ENCODE data around the gene RIMBP3C.
"Not testable (repeated sequence)": the region's sequence is repeated elsewhere in the genome, so short reads cannot be mapped to it uniquely, and the experiment has no call there.

Gene RIMBP3C

DNA sequence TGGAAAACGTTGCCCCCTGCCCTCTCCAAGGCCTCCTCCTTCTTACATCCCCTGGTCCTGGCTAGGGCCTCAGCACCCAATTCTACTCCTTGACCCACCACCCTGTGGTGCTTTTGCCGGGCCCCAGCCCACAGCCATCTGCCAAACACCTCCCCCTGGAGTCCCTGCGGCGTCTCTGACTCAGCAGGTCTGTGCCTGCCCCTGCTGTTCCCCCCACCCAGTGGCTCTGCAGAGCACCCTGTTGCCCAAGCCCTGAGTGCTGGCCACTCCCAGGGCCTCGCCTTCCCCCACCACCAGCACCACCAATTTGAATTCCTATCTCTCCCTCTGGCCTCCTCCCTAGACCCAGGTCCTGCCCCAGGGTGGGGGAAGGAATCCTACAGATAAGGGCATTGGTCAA, 19.7 kb downstream of the RIMBP3C start:
- DNase-seq (ENCODE audit: low spot score) = not testable (repeated sequence)

DNA sequence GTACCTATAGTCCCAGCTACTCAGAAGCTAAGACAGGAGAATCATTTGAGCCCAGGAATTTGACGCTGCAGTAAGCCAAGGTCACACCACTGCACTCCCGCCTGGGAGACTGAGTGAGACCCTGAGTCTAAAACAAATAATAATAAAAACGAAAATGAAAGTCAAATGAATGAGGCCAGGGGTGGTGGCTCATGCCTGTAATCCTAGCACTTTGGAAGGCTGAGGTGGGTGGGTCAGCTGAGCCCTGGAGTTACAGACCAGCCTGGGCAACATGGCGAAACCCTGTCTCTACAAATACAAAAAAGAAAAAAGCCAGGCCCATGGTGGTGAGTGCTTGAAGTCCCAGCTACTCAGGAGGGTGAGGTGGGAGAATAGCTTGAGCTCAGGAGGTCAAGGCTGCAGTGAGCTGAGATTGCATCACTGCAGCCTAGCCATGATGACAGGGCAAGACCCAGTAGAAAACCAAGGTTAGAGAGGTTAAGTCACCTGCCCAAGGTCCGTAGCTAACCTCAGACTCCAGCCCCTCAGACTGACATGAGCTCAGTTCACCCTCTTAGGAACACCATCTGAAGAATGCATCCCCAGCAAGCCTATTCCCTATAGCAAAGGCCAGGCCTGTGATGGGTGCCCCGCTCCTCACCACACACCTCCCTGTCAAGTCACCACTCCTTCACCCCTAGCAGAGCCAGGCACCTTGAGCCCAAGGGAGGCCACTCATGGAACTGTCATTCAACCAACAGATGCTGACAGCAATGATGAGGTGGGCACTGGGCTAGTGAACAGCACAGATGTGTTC, 24.4 kb downstream of the RIMBP3C start:
- not testable (repeated sequence) for DNase-seq (ENCODE audit: low spot score)

DNA sequence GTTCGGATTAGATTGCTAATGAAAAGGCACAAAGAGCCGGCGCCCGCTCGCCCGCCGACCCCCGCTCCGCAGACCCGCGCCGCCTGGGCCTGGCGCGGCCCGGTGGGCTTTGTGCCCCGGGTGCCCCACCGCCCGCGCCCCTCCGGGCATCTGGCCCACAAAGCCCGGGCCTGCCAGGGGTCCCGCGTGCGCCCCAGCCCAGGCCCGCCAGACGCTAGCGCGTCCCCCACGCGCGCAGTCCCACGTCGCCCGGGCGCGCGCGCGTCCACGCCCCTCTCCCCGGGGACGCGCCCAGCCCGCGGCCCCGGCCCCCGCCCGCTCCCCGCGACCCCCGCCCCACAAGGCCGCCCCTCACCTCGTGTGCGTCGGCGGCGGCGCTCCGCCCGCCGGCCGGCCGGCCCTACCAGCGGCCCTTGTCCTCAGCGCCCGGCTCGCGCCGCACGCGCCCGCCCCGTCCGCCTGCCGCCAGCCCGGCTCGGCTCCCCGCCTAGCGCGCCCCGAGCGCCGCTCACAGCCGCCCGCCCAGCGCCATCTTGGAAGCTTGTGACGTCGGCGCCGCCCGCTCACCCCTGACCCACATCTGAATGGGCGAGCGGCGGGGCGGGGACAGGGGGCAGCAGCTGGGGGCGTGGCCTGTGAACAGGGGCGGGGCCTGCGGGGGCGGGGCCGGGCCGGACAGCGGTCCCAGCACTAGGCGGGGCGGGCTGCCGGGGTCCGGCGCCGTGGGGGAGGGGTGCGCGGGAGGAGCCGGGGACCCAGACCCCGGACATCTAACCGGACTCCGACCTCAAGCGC, 34.1 kb downstream of the RIMBP3C start:
- not testable (repeated sequence) for DNase-seq (ENCODE audit: low spot score)

DNA sequence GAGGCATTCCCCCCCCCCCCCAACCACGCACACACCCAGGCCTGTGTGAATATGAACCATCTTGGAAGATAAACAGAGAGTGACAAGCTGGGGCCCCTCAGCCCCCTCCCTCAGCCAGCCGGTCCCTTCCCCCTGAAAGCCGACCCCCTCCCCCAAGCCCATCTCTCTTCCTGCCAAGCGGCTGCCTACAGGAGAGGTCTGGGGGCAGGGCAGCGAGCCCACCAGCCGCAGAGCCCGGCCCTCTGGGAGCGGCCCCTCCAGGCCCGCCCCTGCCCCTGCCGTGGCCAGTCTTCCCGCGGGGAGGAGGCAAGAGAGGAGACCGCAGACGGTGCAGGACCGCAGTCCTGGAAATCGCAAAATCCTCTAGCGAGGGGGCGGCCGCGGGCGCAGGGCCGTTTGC, 34.7 kb downstream of the RIMBP3C start:
- not testable (repeated sequence) for DNase-seq (ENCODE audit: low spot score)

DNA sequence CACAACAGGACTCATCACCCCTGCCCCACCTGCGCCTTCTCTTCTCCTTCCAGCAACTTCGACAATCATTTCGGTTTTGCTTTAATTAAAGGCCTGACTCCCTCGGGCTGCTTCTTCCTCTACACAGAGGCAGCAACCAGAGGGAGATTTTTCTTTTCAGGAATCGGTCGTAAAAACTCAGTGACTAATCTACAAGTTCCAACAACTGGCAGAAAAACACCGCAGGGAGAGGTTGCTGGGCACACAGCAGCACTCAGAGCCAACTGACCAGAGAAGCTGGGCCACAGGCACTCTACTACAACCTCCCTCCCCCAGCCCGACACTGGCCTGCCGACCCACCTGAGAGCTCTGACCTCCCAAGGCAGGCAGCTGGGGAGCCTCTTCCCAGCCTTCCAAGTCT, 36.0 kb downstream of the RIMBP3C start:
- not testable (repeated sequence) for DNase-seq (ENCODE audit: low spot score)

DNA sequence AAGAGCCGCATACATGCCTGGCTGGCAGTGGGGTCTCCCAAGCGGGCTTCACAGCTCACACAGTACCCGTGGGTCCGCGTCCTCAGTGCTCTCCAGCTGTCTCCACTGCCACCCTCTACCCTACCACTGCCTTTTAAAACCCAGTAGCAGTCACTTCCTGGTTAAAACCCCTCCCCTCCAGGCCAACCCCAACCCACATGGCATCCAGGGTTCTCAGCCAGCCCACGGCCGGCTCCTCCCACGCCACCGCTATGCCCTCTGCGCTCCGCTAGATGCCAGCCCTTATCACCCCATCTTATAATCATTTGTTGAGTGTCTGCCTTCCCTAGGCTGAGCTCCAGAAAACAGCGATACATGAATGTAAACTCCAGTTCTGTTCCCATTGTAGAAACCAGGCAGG, 37.1 kb downstream of the RIMBP3C start:
- DNase-seq (ENCODE audit: low spot score) = not testable (repeated sequence)

DNA sequence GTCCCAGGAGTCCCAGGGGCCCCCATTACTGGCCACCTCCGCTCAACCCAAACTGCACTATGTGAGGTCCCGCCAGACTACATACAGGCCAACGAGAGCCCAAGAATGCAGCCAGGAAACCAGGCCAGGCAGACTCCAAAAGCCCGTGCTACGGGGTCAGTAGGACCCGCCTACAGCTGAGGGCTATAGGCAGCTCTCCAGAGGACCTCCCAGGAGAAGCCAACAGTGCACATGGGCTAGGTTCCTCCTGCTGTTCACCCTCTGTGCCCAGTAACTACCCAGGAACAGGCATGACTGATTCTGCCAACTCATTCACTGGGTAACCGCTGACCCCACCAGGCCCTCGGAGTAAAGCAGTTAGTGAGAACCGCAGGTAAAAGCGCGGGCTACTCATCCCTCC, 39.2 kb downstream of the RIMBP3C start:
- not testable (repeated sequence) for DNase-seq (ENCODE audit: low spot score)

DNA sequence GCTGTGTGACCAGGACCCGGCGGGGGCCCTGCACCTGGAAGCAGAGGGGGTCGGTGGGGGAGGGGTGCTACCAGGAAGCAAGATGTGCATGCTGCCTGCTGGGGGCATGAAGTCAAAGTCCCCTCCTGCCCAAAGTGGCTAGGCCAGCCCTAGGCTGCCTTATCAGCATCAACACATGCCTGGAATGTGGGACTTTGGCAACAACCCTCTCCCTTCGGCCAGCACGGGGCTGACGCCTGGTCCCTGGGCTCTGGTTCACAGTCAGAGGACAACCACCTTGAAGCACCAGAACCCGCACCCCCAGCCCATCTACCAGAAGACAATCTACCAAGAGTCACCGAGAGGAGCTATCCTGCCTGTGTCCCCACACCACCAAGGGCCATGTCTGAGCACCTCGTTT, 40.9 kb downstream of the RIMBP3C start:
- not testable (repeated sequence) for DNase-seq (ENCODE audit: low spot score)

DNA sequence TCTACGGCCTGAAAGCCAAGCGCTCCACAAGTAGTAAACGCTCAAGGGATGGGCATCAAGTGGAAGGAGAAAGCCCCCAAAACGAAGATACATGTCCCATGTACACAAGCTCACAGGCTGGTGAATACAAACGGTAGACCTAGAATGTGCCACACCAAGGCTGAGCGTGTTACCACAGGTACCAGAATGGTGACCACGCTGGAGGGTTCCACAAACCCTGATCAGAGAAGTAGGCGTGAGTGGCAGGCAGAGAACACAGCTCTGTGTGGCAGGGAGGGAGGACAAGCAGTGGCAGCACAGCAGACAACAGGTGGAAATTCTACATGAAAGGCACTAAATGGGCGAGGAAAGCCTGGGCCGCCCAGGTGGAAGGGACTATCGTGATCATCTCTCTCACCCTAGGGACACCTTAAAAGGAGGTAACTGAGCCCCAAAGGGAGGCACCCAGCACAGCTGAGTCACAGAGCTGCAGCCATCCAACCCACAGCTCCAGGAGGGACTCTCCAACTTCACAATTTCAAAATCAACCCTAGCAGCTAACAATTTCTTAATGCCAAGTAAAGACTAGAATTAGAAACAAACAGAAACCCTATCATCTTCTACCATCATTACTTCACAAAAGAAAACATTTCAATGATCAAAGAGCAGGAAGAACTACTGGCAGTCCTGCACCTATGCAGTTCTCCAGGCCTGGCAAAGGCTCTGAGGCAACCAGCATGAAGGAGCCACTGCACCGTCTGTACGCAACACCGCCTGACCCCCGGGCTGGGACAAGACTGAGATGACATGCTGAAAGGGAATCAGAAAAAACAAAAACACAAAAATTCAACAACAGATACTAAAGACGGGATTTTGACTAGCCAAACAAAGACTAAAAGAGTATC, 51.4 kb downstream of the RIMBP3C start:
- DNase-seq (ENCODE audit: low spot score) = not testable (repeated sequence)

DNA sequence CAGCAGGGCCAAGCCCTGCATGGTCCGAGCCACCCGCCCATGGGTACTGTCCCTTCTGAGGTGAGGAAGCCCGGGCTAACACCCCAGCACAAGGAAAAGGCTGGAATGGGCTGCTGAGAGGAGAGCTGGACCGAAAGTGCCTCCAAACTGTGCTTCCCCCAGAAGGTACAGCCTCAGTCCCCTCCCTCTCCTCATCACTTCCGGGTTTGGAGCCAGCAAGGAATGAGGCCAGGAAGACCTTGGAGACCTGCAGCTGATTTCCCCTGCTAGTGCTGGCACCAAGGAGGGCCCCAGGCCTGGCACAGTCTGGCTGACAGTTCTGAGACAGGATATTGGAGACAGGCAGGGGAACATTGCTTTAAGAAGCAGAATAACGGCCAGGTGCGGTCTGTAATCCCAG, 52.8 kb downstream of the RIMBP3C start:
- not testable (repeated sequence) for DNase-seq (ENCODE audit: low spot score)

DNA sequence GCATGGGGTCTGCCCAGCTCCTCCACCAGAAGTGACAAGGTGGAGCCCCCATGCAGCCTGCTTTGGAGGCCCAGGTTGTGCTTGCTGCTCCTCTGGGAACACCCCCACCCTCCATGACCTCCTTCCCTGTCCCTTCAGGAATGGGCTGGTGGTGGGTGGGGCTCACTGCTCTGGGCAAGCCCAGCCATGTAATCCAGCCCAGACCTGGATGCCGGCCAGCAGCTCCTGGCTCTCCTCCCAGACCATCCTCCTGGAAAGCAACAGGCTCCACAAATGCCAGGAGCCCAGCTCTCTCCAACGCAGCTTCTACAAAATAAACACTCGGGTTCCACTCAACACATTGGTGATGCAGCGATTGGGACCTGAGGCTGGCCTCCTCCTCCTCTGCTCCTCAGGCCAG, 53.3 kb downstream of the RIMBP3C start:
- DNase-seq (ENCODE audit: low spot score) = not testable (repeated sequence)
